H9 (cell line): Measurements from ENCODE around the gene UCP3. TPM values are rescaled to one million over a fixed set of nuclear protein-coding genes. Genes with fewer than 3 reads are reported as not detected.

ENCODE experiments used
- DNase-seq: peaks from one replicate; pipeline ENCODE4 v3.0.0-alpha.2; 2017
- H2AFZ ChIP-seq: one replicate; pipeline ENCODE4 v1.6.1; 2013; ENCODE audit warnings: mild to moderate bottlenecking, low read length, control low read depth, moderate library complexity
- H2AK5ac ChIP-seq: 2 replicates; pipeline ENCODE4 v1.6.1; 2013; ENCODE audit warnings: low read length, control low read depth, mixed read lengths; ENCODE audit not compliant: insufficient read length
- H2BK120ac ChIP-seq: one replicate; pipeline ENCODE4 v1.6.1; 2013; ENCODE audit warnings: low read depth, mild to moderate bottlenecking, low read length, control low read depth, inconsistent platforms; ENCODE audit not compliant: poor library complexity, severe bottlenecking
- H2BK12ac ChIP-seq: 2 replicates; pipeline ENCODE4 v1.6.1; 2013; ENCODE audit warnings: low read length, control low read depth, mixed read lengths, low read depth; ENCODE audit not compliant: insufficient read length
- H2BK15ac ChIP-seq: 2 replicates; pipeline ENCODE4 v1.6.1; 2013; ENCODE audit warnings: low read depth, low read length, control low read depth
- H2BK20ac ChIP-seq: one replicate; pipeline ENCODE4 v1.6.1; 2013; ENCODE audit warnings: low read depth, mild to moderate bottlenecking, low read length, control low read depth, inconsistent platforms; ENCODE audit not compliant: poor library complexity, severe bottlenecking
- H2BK5ac ChIP-seq: 2 replicates; pipeline ENCODE4 v1.6.1; 2013; ENCODE audit warnings: low read length, control low read depth, mixed read lengths; ENCODE audit not compliant: insufficient read length
- H3K14ac ChIP-seq: 2 replicates; pipeline ENCODE4 v1.6.1; 2013; ENCODE audit warnings: low read length, control low read depth; ENCODE audit not compliant: insufficient read depth
- H3K18ac ChIP-seq: 2 replicates; pipeline ENCODE4 v1.6.1; 2013; ENCODE audit warnings: low read depth, mild to moderate bottlenecking, mixed read lengths, low read length, control low read depth; ENCODE audit not compliant: insufficient read length
- H3K23ac ChIP-seq: 2 replicates; pipeline ENCODE4 v1.6.1; 2013; ENCODE audit warnings: low read length, control low read depth, mixed read lengths, low read depth; ENCODE audit not compliant: insufficient read length
- H3K23me2 ChIP-seq: 2 replicates; pipeline ENCODE4 v1.6.1; 2013; ENCODE audit warnings: low read depth, mild to moderate bottlenecking, mixed read lengths, low read length, control low read depth; ENCODE audit not compliant: insufficient read length, poor library complexity, severe bottlenecking
- H3K27ac ChIP-seq: 2 replicates; pipeline ENCODE4 v1.5.1; 2013; ENCODE audit warnings: low read length, control low read depth, mixed read lengths, low read depth; ENCODE audit not compliant: insufficient read length
- H3K27me3 ChIP-seq: 2 replicates; pipeline ENCODE4 v1.6.1; 2013; ENCODE audit warnings: low read length, control low read depth, inconsistent platforms; ENCODE audit not compliant: insufficient read depth
- H3K4ac ChIP-seq: 2 replicates; pipeline ENCODE4 v1.6.1; 2013; ENCODE audit warnings: low read depth, mild to moderate bottlenecking, control low read depth, inconsistent platforms, low read length, moderate library complexity
- H3K4me1 ChIP-seq: 2 replicates; pipeline ENCODE4 v1.6.1; 2013; ENCODE audit warnings: low read length, control low read depth, inconsistent platforms; ENCODE audit not compliant: insufficient read depth
- H3K4me2 ChIP-seq: 2 replicates; pipeline ENCODE4 v1.6.1; 2013; ENCODE audit warnings: low read length, control low read depth, mixed read lengths; ENCODE audit not compliant: insufficient read length, insufficient read depth
- H3K56ac ChIP-seq: 2 replicates; pipeline ENCODE4 v1.6.1; 2013; ENCODE audit warnings: low read depth, mild to moderate bottlenecking, mixed read lengths, low read length, control low read depth; ENCODE audit not compliant: insufficient read length
- H3K79me1 ChIP-seq: 2 replicates; pipeline ENCODE4 v1.6.1; 2013; ENCODE audit warnings: low read depth, mild to moderate bottlenecking, moderate library complexity, low read length, control low read depth, inconsistent platforms; ENCODE audit not compliant: insufficient read depth, poor library complexity, severe bottlenecking
- H3K79me2 ChIP-seq: 2 replicates; pipeline ENCODE4 v1.6.1; 2013; ENCODE audit warnings: low read length, control low read depth, inconsistent platforms; ENCODE audit not compliant: insufficient read depth
- H3K9ac ChIP-seq: 2 replicates; pipeline ENCODE4 v1.6.1; 2013; ENCODE audit warnings: low read length, control low read depth, mixed read lengths; ENCODE audit not compliant: insufficient read length; ENCODE audit errors: extremely low read depth
- H3K9me3 ChIP-seq: one replicate; pipeline ENCODE4 v1.6.1; 2013; ENCODE audit warnings: low read depth, low read length, inconsistent platforms; ENCODE audit not compliant: control insufficient read depth
- H3T11ph ChIP-seq: one replicate; pipeline ENCODE4 v1.6.1; 2013; ENCODE audit warnings: mild to moderate bottlenecking, low read length, control low read depth, inconsistent platforms
- H4K20me1 ChIP-seq: one replicate; pipeline ENCODE4 v1.6.1; 2013; ENCODE audit not compliant: control insufficient read depth, insufficient read length, insufficient read depth
- H4K5ac ChIP-seq: 2 replicates; pipeline ENCODE4 v1.6.1; 2013; ENCODE audit warnings: low read depth, mild to moderate bottlenecking, mixed read lengths, low read length, control low read depth; ENCODE audit not compliant: insufficient read length
- H4K8ac ChIP-seq: replicated peaks from 2 replicates; pipeline ENCODE4 v1.6.1; 2013; ENCODE audit warnings: low read length, control low read depth, mixed read lengths, low read depth; ENCODE audit not compliant: insufficient read length
- H4K91ac ChIP-seq: 2 replicates; pipeline ENCODE4 v1.6.1; 2013; ENCODE audit warnings: low read depth, mild to moderate bottlenecking, moderate library complexity, mixed read lengths, low read length, control low read depth; ENCODE audit not compliant: insufficient read length
- H3K27ac Mint-ChIP-seq, 3 experiments: 2 replicates in 2 of 3; 3 replicates in 1 of 3; pipeline ENCODE4 v1.8.0; 2020 to 2021; ENCODE audit warnings: mixed read lengths in 3 of 3, mild to moderate bottlenecking in 1 of 3, moderate library complexity in 1 of 3
- H3K27me3 Mint-ChIP-seq: 2 replicates; pipeline ENCODE4 v1.8.0; 2021; ENCODE audit warnings: low read depth, mild to moderate bottlenecking, moderate library complexity, mixed read lengths
- H3K36me3 Mint-ChIP-seq, 3 experiments: 2 replicates in 2 of 3; 3 replicates in 1 of 3; pipeline ENCODE4 v1.8.0; 2020 to 2021; ENCODE audit warnings: low read depth in 3 of 3, mixed read lengths in 3 of 3; ENCODE audit not compliant: insufficient read depth in 1 of 3
- H3K4me1 Mint-ChIP-seq, 2 experiments: 2 replicates each; pipeline ENCODE4 v1.8.0; 2020; ENCODE audit warnings: mixed read lengths in 2 of 2
- H3K4me3 Mint-ChIP-seq, 2 experiments: 2 replicates in 1 of 2; 3 replicates in 1 of 2; pipeline ENCODE4 v1.8.0; 2020 to 2021; ENCODE audit warnings: mild to moderate bottlenecking in 2 of 2, mixed read lengths in 2 of 2, moderate library complexity in 1 of 2
- H3K9me3 Mint-ChIP-seq, 2 experiments: 2 replicates in 1 of 2; 3 replicates in 1 of 2; pipeline ENCODE4 v1.8.0; 2020; ENCODE audit warnings: mild to moderate bottlenecking in 2 of 2, mixed read lengths in 2 of 2, moderate library complexity in 1 of 2
- CTCF ChIP-seq: fragments of 200-600 bp; sonication (generic); conservative IDR thresholded peaks from 3 replicates; pipeline ENCODE4 v1.8.0; 2021; ENCODE audit warnings: antibody characterized with exemption, mild to moderate bottlenecking
- WGBS: extraction: QIAGEN DNeasy Blood & Tissue Kit; methylation state at CpG from one replicate; pipeline ENCODE4 v1.1.7; 2013; ENCODE audit warnings: missing lambda C conversion rate, low lambda C conversion rate, mixed read lengths; ENCODE audit not compliant: insufficient read length; ENCODE audit errors: extremely low coverage; 5-methylcytosine and 5-hydroxymethylcytosine counted together
- total RNA-seq: library from RNA; stranded (reverse); gene quantifications from 2 replicates; pipeline ENCODE4 v1.2.1, GENCODE V29; 2021

The UCP3 gene
- total RNA-seq, 1 experiment from 2014 or later, result 0.85 TPM

GRCh38 chr11:74033046-74033445, 24.2 kb upstream of the UCP3 start:
- TF ChIP-seq CTCF, result 0 out of 3 replicates have a peak, but pooled peaks have one; percentile 16
- no peak for DNase-seq
- Histone ChIP-seq H3K27ac (no peak overlapping the region), H3K18ac (no peak overlapping the region), H3K23me2 (no peaks in the 10 kb centered on the region), H2BK120ac (no peak overlapping the region), H2BK5ac (no peak overlapping the region), H4K5ac (no peak overlapping the region), H2AK5ac (no peak overlapping the region), H3K9me3 (no peaks in the 10 kb centered on the region), H3K4me2 (no peak overlapping the region), H2BK20ac (no peak overlapping the region), H2BK15ac (no peak overlapping the region), H3K4ac (no peak overlapping the region), H3K9ac (no peak overlapping the region), H3K79me2 (no peaks in the 10 kb centered on the region), H3K56ac (no peak overlapping the region), H4K8ac (no peak overlapping the region), H4K91ac (no peak overlapping the region), H3K14ac (no peak overlapping the region), H2AFZ (no peak overlapping the region), H3K79me1 (no peaks in the 10 kb centered on the region), H2BK12ac (no peak overlapping the region), H3T11ph (no peak overlapping the region), H4K20me1 (no peaks in the 10 kb centered on the region), H3K4me1 (no peaks in the 10 kb centered on the region), H3K27me3 (no peaks in the 10 kb centered on the region), H3K23ac (no peak overlapping the region)
- no peaks in the 10 kb centered on the region for H3K9me3 Mint-ChIP-seq
- no CpG with 5 or more reads among the region's 3 CpGs for WGBS
- no peak overlapping the region for H3K27ac Mint-ChIP-seq
- H3K4me3 Mint-ChIP-seq, result no peak overlapping the region
- H3K27me3 Mint-ChIP-seq, result no peaks in the 10 kb centered on the region
- H3K36me3 Mint-ChIP-seq, result peaks cover 0 to 16% (median 4%) of the 10 kb centered on the region in 3 experiments; a peak in 4 of 7 replicates
- no peaks in the 10 kb centered on the region for H3K4me1 Mint-ChIP-seq
